Effector CD8-positive, alpha-beta T cell (primary cell): Measurements from ENCODE around the gene FAM76B.

ENCODE experiments used
- DNase-seq: peaks from one replicate; lab custom pipeline; 2025; lab: John Stamatoyannopoulos, UW

FAM76B gene

GRCh38 chr11:95729462-95729861 is 60.1 kb downstream of the FAM76B start:
- no peak for DNase-seq

DNA sequence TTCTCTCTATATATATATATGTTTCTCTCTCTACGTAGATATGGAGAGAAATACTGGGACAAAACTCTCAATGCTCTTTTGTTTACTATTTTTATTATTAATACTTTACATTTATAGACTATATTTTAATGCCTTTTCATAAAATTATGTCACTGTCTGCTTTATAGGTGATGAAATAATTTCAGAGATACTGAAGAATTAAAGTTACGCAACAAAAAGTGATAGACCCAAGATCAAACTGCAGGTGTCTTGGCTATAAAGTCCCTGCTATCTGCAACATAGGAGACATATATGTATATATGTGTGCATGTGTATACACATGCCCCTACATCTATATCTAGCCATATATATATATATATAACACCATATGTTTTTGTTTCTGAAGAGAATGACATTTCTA is 60.8 kb downstream of the FAM76B start:
- no peak for DNase-seq

- DNase-seq = no peak
Measured at GRCh38 chr11:95728094-95728493, 61.5 kb downstream of the FAM76B start.

- DNase-seq = no peak
Measured at GRCh38 chr11:95727620-95728019, 62.0 kb downstream of the FAM76B start.

GRCh38 chr11:95727111-95727510 is 62.5 kb downstream of the FAM76B start:
- no peak for DNase-seq

DNA sequence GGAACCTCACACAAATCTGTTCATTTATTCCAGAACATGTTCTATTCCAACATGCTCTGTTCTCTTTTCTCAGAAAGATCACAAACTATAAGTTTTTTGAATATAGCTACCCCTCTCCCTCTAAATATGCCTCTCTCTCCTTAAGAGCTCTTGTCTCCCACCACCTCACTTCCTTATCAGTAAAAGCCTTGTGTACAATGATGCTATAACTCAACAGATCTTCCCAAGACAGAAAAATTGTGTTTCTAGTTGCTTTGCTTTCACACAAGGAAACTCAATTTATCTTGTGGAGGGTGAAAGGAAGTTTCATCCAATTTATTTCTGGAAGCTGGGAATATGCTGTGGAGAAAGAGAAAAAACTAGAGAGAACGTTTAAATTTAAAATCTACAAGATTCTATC is 64.4 kb downstream of the FAM76B start:
- no peak for DNase-seq

- DNase-seq = no peak
Measured at GRCh38 chr11:95723361-95723942, 66.1 kb downstream of the FAM76B start.

DNA sequence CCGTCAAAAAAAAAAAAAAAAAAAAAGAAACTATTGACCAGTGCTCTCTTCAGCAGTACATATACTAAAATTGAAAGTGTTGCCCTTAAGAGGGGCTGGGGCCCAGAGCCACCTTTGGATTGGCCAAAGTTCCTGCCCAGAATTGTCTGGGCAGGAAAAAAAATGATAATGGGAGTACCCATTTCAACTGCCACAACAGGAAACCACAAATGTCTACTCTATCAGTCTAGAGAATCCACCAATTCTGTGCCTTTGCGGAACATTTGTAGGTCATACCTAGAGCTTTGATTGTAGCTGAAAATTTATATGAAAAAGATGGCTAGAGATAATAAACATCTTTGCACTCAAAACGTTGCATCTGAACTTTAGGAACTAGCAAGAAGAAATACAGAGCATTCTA is 69.4 kb downstream of the FAM76B start:
- DNase-seq = no peak
